ENCODE data around the gene SYNE1. TPM values are rescaled to one million over a fixed set of nuclear protein-coding genes. Genes with fewer than 3 reads are reported as not detected.

The SYNE1 gene
- total RNA-seq, 4 donors from 2014 or later = 7.4 to 66.4 (median 20.7) TPM

DNA sequence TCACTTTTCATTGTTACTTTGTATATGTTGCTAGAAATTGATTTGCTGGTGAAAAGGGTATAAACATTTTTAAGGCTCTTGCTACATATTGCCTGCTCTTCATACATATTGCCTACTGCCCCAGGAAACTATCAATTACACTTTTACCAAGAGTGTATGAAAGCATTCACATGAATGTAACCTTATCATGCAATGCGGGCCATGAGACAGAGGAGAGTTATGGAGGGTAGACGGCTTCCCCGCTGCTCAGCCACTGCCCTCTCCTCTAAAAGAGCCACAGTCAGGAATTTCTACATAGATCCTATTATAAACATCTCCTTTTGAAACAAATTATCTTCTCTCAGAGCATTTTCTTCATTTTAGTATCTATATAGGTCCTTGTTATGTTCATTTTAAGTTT, 565.3 kb downstream of the SYNE1 start:
- intact Hi-C loops (cut with DNase I) = no loop called here
- 89 to 93% methylated on average over 3 of the region's 3 CpGs for WGBS, 2 donors

More for the DNA sequence above, 565.3 kb downstream of the SYNE1 start:
- Histone ChIP-seq H3K36me3 (no peaks in the 10 kb centered on the region), H3K27me3 (no peaks in the 10 kb centered on the region), H3K4me1 (no peaks in the 10 kb centered on the region), H3K9me3 (peaks cover 0 to 7% (median 0%) of the 10 kb centered on the region in 3 donors), H3K4me3 (no peak overlapping the region), H3K27ac (no peak overlapping the region)
- DNase-seq = no peak
- no peak for TF ChIP-seq POLR2A (IDR thresholded peaks at IDR 0.05)
- TF ChIP-seq, protein P1, sequence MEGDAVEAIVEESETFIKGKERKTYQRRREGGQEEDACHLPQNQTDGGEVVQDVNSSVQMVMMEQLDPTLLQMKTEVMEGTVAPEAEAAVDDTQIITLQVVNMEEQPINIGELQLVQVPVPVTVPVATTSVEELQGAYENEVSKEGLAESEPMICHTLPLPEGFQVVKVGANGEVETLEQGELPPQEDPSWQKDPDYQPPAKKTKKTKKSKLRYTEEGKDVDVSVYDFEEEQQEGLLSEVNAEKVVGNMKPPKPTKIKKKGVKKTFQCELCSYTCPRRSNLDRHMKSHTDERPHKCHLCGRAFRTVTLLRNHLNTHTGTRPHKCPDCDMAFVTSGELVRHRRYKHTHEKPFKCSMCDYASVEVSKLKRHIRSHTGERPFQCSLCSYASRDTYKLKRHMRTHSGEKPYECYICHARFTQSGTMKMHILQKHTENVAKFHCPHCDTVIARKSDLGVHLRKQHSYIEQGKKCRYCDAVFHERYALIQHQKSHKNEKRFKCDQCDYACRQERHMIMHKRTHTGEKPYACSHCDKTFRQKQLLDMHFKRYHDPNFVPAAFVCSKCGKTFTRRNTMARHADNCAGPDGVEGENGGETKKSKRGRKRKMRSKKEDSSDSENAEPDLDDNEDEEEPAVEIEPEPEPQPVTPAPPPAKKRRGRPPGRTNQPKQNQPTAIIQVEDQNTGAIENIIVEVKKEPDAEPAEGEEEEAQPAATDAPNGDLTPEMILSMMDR (IDR thresholded peaks at IDR 0.05) = no peak

Small RNA genes within 50 kb of the gene (small RNA-seq; reads per million reads assigned to genes)
- 0 to 0.15 (median 0.04) reads per million in 4 donors for gene RNA5SP223

Other genes with a start within 250 kb of the SYNE1 start
- 1 to 10 TPM in 3 of 4 donors, under 1 TPM in 1; 0.53 to 7.8 (median 2.6) TPM for gene MYCT1, start 60.5 kb upstream of the SYNE1 start, total RNA-seq
- gene VIP, start 113.4 kb upstream of the SYNE1 start, total RNA-seq = under 1 TPM in 2 of 4 donors, not detected in 2; 0.22 to 0.38 TPM